Osteoblast (primary cell): Measurements from ENCODE around the gene SPIC. TPM values are rescaled to one million over a fixed set of nuclear protein-coding genes. Genes with fewer than 3 reads are reported as not detected.

Source experiments
- DNase-seq: peaks from one replicate; pipeline ENCODE4 v3.0.0; 2011; ENCODE audit warnings: low spot score, mixed read lengths; ENCODE audit not compliant: insufficient read length; ENCODE audit errors: missing footprints
- H2AFZ ChIP-seq: 2 replicates; pipeline ENCODE4 v1.6.0; 2011; ENCODE audit warnings: mild to moderate bottlenecking, low read length
- H3K27ac ChIP-seq: 2 replicates; pipeline ENCODE4 v1.5.1; 2011; ENCODE audit warnings: mild to moderate bottlenecking, low read depth, low read length, moderate library complexity
- H3K27me3 ChIP-seq: 2 replicates; pipeline ENCODE4 v1.6.0; 2012; ENCODE audit warnings: mild to moderate bottlenecking, control low read depth, inconsistent platforms, low read length, moderate library complexity; ENCODE audit not compliant: insufficient read depth
- H3K36me3 ChIP-seq: 2 replicates; pipeline ENCODE4 v1.5.1; 2011; ENCODE audit warnings: mild to moderate bottlenecking, low read length, control low read depth, moderate library complexity; ENCODE audit not compliant: insufficient read depth
- H3K4me1 ChIP-seq: 2 replicates; pipeline ENCODE4 v1.5.1; 2011; ENCODE audit warnings: mild to moderate bottlenecking, low read length, control low read depth, moderate library complexity; ENCODE audit not compliant: insufficient read depth
- H3K4me2 ChIP-seq: 2 replicates; pipeline ENCODE4 v1.6.0; 2011; ENCODE audit warnings: mild to moderate bottlenecking, low read length; ENCODE audit not compliant: insufficient read depth
- H3K4me3 ChIP-seq: fragments of 200-600 bp; sonication (generic); 3 replicates; pipeline ENCODE4 v1.5.1; 2012; ENCODE audit warnings: mild to moderate bottlenecking, low read length, inconsistent platforms; ENCODE audit not compliant: insufficient read depth
- H3K79me2 ChIP-seq: 2 replicates; pipeline ENCODE4 v1.6.0; 2012; ENCODE audit warnings: mild to moderate bottlenecking, low read length, control low read depth, inconsistent platforms; ENCODE audit not compliant: insufficient read depth
- H3K9me3 ChIP-seq: 2 replicates; pipeline ENCODE4 v1.5.1; 2011; ENCODE audit warnings: low read depth, low read length, control low read depth
- H4K20me1 ChIP-seq: 2 replicates; pipeline ENCODE4 v1.6.0; 2012; ENCODE audit warnings: mild to moderate bottlenecking, low read length, control low read depth; ENCODE audit not compliant: insufficient read depth
- CTCF ChIP-seq: IDR thresholded peaks from 2 replicates; pipeline ENCODE4 v1.5.1; 2011; ENCODE audit warnings: mild to moderate bottlenecking, low read depth, low read length, moderate library complexity; ENCODE audit errors: extremely low read depth
- total RNA-seq: library from RNA; depleted of rRNA; stranded (reverse); fragments of >200 nt; gene quantifications from 2 replicates; pipeline ENCODE4 v1.2.3, GENCODE V29; 2012

Gene SPIC
- not detected in 2 replicates for total RNA-seq

- Histone ChIP-seq H3K4me2 (no peak within 1 kb of the TSS), H3K27ac (no peak within 1 kb of the TSS), H4K20me1 (no peaks in the 10 kb centered on the region), H3K79me2 (no peaks in the 10 kb centered on the region), H2AFZ (no peak within 1 kb of the TSS), H3K9me3 (no peaks in the 10 kb centered on the region), H3K27me3 (no peaks in the 10 kb centered on the region), H3K4me1 (no peaks in the 10 kb centered on the region), H3K4me3 (no peak within 1 kb of the TSS), H3K36me3 (no peaks in the 10 kb centered on the region)
- DNase-seq: no peak
- no peak for TF ChIP-seq CTCF
Observed at GRCh38 chr12:101474711-101475386, at the start of gene SPIC. Gene SPIC, plus strand, starts transcription at chr12:101475336. Its CDS starts 1,569 bp downstream, at chr12:101476905.

- H3K79me2 ChIP-seq: no peaks in the 10 kb centered on the region
- H3K36me3 ChIP-seq: no peaks in the 10 kb centered on the region
- peak; percentile 17 for DNase-seq
- no peak for TF ChIP-seq CTCF
- H3K27ac ChIP-seq: no peak overlapping the region
- no peak overlapping the region for H3K4me2 ChIP-seq
- H3K27me3 ChIP-seq: no peaks in the 10 kb centered on the region
- H2AFZ ChIP-seq: no peak overlapping the region
- H4K20me1 ChIP-seq: no peaks in the 10 kb centered on the region
- H3K4me3 ChIP-seq: no peak overlapping the region
- no peaks in the 10 kb centered on the region for H3K4me1 ChIP-seq
- H3K9me3 ChIP-seq: no peaks in the 10 kb centered on the region
Observed at GRCh38 chr12:101430456-101430855, 44.7 kb upstream of the SPIC start.

GRCh38 chr12:101436136-101436535 is 39.0 kb upstream of the SPIC start:
- no peaks in the 10 kb centered on the region for H3K27me3 ChIP-seq
- no peak for TF ChIP-seq CTCF
- H3K36me3 ChIP-seq: no peaks in the 10 kb centered on the region
- H3K4me1 ChIP-seq: no peaks in the 10 kb centered on the region
- no peaks in the 10 kb centered on the region for H3K79me2 ChIP-seq
- H3K4me3 ChIP-seq: no peak overlapping the region
- no peak overlapping the region for H3K4me2 ChIP-seq
- H2AFZ ChIP-seq: no peak overlapping the region
- DNase-seq: no peak
- H4K20me1 ChIP-seq: no peaks in the 10 kb centered on the region
- H3K27ac ChIP-seq: no peak overlapping the region
- no peaks in the 10 kb centered on the region for H3K9me3 ChIP-seq

GRCh38 chr12:101439236-101439635 is 35.9 kb upstream of the SPIC start:
- DNase-seq: no peak
- no peaks in the 10 kb centered on the region for H3K36me3 ChIP-seq
- H3K4me3 ChIP-seq: no peak overlapping the region
- no peaks in the 10 kb centered on the region for H3K4me1 ChIP-seq
- no peak overlapping the region for H3K27ac ChIP-seq
- TF ChIP-seq CTCF: no peak
- no peak overlapping the region for H2AFZ ChIP-seq
- H3K79me2 ChIP-seq: no peaks in the 10 kb centered on the region
- H4K20me1 ChIP-seq: no peaks in the 10 kb centered on the region
- H3K27me3 ChIP-seq: no peaks in the 10 kb centered on the region
- H3K9me3 ChIP-seq: no peaks in the 10 kb centered on the region
- no peak overlapping the region for H3K4me2 ChIP-seq
